Skin of body (tissue), 1 donor: ENCODE data around the gene RNASEH1. TPM values are rescaled to one million over a fixed set of nuclear protein-coding genes. Genes with fewer than 3 reads are reported as not detected.

Experiments
- total RNA-seq: library from RNA; depleted of rRNA; stranded (reverse); fragments of >200 nt; gene quantifications from one replicate; pipeline ENCODE4 v1.2.3, GENCODE V29; 2014

Gene RNASEH1
- total RNA-seq, 1 donor from 2014 or later = 14.0 TPM

Other genes starting within 250 kb of the RNASEH1 start
- 14.2 TPM for gene EIPR1, start 180.5 kb downstream of the RNASEH1 start, total RNA-seq
- gene TRAPPC12, start 178.6 kb downstream of the RNASEH1 start, total RNA-seq = 62.9 TPM
- 21.8 TPM for gene ADI1, start 38.8 kb downstream of the RNASEH1 start, total RNA-seq
- 1,884 TPM for gene RPS7, start 16.9 kb upstream of the RNASEH1 start, total RNA-seq
- not detected for gene COLEC11, start 36.8 kb upstream of the RNASEH1 start, total RNA-seq
- not detected for gene ALLC, start 99.9 kb upstream of the RNASEH1 start, total RNA-seq
- gene DCDC2C, start 145.2 kb upstream of the RNASEH1 start, total RNA-seq = 0.20 TPM